Bronchial epithelial cell (primary cell): ENCODE data around the gene CXCR4. TPM values are rescaled to one million over a fixed set of nuclear protein-coding genes. Genes with fewer than 3 reads are reported as not detected.

Experiments used
- DNase-seq: peaks from one replicate; pipeline ENCODE4 v3.0.0-alpha.2; 2010; ENCODE audit warnings: low read depth
- FAIRE-seq: peaks from 2 replicates; lab custom pipeline; 2011; peaks lifted over from hg19 to GRCh38; lab: Jason Lieb, UNC
- H3K27me3 ChIP-seq: 2 replicates; pipeline ENCODE4 v1.5.1; 2011; ENCODE audit warnings: low read length; ENCODE audit not compliant: control insufficient read depth, insufficient read depth
- H3K36me3 ChIP-seq: 2 replicates; pipeline ENCODE4 v1.5.1; 2011; ENCODE audit warnings: low read length; ENCODE audit not compliant: control insufficient read depth, insufficient read depth
- H3K4me3 ChIP-seq: 2 replicates; pipeline ENCODE4 v1.5.1; 2011; ENCODE audit warnings: mild to moderate bottlenecking, low read depth, low read length, control low read depth
- CTCF ChIP-seq: IDR thresholded peaks from 2 replicates; pipeline ENCODE4 v1.5.1; 2011; ENCODE audit warnings: mild to moderate bottlenecking, moderate library complexity, low read length, control low read depth, inconsistent platforms; ENCODE audit not compliant: insufficient read depth, severe bottlenecking
- total RNA-seq: library from RNA; depleted of rRNA; stranded (reverse); fragments of >200 nt; gene quantifications from 2 replicates; pipeline ENCODE4 v1.2.1, GENCODE V29; 2014

CXCR4 gene
- total RNA-seq, result under 0.01 TPM in 1 of 2 replicates, not detected in the other

DNA sequence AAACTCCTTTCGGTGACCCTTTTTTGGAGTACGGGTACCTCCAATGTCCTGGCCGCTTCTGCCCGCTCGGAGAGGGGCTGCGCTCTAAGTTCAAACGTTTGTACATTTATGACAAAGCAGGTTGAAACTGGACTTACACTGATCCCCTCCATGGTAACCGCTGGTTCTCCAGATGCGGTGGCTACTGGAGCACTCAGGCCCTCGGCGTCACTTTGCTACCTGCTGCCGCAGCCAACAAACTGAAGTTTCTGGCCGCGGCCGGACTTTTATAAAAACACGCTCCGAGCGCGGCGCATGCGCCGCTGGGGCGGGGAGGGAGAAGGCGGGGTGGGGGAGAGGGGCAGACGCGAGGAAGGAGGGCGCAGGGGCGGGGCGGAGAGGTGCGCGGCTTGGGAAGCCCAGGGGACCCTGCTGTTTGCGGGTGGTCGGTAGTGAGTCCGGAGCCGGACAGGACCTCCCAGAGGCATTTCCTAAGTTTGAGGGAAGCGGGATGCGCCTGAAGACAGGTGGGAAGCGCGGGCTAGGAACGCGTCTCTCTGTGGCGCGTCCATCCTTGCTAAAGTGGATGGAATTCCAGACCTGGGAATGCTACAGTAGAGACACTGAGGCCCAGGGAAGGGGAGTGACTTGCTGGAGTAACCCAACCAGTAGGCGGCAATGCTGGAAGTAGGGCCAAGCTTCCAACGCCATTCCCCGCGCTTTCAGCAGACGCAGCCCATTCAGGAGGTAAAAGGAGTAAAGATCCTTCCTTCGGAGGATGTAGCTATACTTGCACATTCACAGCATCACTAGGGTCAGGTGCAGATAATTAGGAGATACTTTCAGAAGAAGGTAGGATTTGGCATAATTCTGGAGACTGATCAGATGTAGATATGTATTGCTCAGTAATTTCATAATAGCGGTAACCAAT, at the start of gene CXCR4:
Gene CXCR4 (minus strand): TSS at position 241 of the 910 bp plus-strand sequence. CDS start 89 bp downstream, at position 152.
- Histone ChIP-seq H3K4me3 (peak within 1 kb of the TSS; percentile 14), H3K36me3 (no peaks in the 10 kb centered on the region), H3K27me3 (peaks cover 42% of the 10 kb centered on the region)
- no peak for FAIRE-seq
- TF ChIP-seq CTCF, result peak; percentile 21
- DNase-seq, result no peak

GRCh38 chr2:136164280-136164776, 46.4 kb upstream of the CXCR4 start:
- no peaks in the 10 kb centered on the region for H3K36me3 ChIP-seq
- no peak for TF ChIP-seq CTCF
- FAIRE-seq (no peak), DNase-seq (no peak)
- H3K27me3 ChIP-seq, result no peaks in the 10 kb centered on the region
- H3K4me3 ChIP-seq, result no peak overlapping the region

DNA sequence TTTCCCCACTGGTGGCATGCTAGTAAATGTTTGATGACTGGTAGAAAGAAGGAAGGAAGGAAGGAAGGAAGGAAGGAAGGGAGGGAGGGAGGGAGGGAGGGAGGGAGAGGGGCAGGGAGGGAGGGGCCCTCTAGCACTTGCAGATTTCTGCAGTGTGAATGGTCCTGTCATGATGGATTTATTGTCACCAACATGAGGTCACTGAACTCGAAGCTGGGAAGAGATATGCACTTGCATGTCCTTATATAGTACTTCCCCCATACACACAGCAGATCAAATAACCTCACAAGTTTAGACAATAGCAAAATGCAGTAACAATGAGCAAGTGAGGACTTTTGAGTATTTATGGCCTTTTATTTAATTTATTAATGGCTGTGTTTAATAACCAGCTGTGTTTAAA, 44.5 kb upstream of the CXCR4 start:
- DNase-seq (no peak), FAIRE-seq (no peak)
- H3K27me3 ChIP-seq, result no peaks in the 10 kb centered on the region
- no peak overlapping the region for H3K4me3 ChIP-seq
- no peak for TF ChIP-seq CTCF
- no peaks in the 10 kb centered on the region for H3K36me3 ChIP-seq

DNA sequence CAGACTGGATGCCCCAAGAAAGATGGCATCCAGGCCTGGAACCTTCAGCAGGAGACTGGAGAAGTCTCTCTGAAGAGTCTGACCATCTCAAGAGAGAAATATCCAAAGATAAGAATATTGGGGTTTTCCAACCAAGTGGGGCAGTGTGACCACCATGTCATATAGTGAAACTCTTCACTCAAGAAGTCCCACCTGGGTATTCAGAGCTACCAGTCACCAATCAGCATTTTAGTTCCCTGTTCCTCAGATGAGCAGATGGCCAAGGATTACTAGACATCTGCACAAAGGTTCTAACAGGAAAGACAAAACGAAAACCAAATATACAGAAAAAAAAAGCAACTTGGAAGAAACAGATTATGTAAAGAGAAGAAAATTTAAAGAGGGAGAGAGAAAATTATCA, 38.5 kb upstream of the CXCR4 start:
- no peak for TF ChIP-seq CTCF
- H3K27me3 ChIP-seq, result no peaks in the 10 kb centered on the region
- H3K36me3 ChIP-seq, result no peaks in the 10 kb centered on the region
- FAIRE-seq, result no peak
- DNase-seq, result no peak
- no peak overlapping the region for H3K4me3 ChIP-seq

- Histone ChIP-seq H3K36me3 (no peaks in the 10 kb centered on the region), H3K4me3 (no peak overlapping the region), H3K27me3 (no peaks in the 10 kb centered on the region)
- TF ChIP-seq CTCF, result no peak
- DNase-seq (no peak), FAIRE-seq (no peak)
Observed at GRCh38 chr2:136154384-136154783, 36.4 kb upstream of the CXCR4 start.
